CD4-positive, alpha-beta T cell treated with Interferon alpha-2 for 1 hour (primary cell): ENCODE results near the gene PRELP.
"Not testable (repeated sequence)": the region's sequence is repeated elsewhere in the genome, so short reads cannot be mapped to it uniquely, and the experiment has no call there.

Experiments used
- DNase-seq, 2 donors: peaks; one replicate each; pipeline ENCODE4 v3.0.0-alpha.2; 2020 to 2022

The PRELP gene

GRCh38 chr1:203454986-203455471 lies 20.6 kb upstream of the PRELP start:
- DNase-seq: no peak

DNA sequence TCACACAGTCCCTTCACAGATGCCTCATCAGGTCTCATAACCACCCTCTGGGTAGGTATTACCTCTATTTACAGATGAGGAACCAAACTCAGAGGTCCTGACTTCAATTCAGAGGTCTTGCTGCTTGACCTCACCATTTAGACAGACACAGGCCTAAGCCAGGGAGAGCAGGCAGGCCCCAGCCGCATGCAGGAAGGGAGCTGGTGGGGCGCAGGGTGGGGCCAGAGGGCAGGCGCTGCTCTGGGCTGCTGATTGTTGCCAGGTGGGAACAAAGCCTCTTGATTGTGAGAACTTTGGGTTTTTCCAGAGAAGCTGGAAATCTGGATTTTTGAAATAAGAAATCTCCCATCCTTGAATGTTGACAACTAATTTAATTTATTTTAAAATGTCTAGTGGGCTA lies 19.9 kb upstream of the PRELP start:
- no peak for DNase-seq

GRCh38 chr1:203456577-203456976 lies 19.0 kb upstream of the PRELP start:
- no peak for DNase-seq

- DNase-seq: no peak
These were observed 17.5 kb upstream of the PRELP start for GRCh38 chr1:203458078-203458477.

DNA sequence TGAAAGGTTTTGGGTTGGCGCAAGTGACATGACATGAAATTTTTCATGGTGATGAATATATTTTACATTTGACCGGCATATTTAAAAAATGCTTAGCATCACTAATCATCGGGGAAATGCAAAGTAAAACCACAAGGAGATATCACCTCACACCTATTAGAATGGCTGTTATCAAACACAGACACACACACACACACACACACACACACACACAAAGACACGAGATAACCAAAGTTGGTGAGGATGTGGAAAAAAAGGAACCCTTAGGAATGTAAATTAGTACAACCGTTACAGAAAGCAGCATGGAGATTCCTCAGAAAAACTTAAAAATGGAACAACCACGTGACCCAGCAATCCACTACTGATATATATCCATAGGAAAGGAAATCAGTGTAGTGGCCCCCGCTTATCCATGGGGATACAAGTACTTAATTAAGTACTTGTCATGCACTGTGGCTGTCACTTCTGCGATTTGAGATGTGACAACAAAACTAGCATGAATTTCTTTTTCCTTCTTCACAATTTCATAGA lies 15.9 kb upstream of the PRELP start:
- DNase-seq: no peak

DNA sequence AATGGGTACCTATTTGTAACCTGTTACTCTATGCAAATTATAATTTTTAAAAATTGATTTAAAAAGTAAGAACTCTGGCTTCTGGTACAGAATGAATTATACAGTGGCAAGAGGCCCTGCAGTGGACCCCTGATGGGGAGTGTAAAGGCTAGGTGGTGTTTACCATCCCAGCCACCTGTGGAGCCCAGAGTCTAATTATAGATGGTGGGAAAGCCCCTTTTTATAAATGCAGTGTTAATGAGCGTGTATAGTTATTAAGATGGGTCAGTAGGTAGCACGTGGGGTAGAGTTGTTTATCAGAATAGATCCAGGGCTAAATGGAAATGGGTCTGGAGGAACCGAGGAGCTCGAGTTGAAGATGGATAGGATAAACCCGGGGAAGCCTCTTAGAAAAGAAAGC lies 13.9 kb upstream of the PRELP start:
- no peak for DNase-seq

DNA sequence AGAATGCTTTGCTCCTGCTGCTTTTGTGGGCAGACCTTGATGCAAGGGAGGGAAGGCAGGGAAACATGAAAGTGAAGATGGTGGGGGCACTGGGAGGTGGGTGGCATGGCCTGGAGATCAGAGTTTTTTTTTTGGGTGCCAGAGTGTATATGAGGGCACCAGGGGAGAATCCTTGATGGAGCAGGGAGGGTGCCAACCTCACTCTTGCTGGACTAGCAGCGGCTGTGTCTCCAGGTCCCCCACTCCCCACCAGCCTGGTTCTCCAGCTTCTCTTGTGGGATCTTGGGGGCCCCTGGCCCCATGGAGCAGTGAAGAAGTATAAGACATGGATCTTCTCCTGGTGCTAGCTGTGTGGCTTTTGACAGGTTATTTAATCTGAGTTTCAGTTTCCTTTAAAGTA lies 13.5 kb upstream of the PRELP start:
- no peak for DNase-seq

DNA sequence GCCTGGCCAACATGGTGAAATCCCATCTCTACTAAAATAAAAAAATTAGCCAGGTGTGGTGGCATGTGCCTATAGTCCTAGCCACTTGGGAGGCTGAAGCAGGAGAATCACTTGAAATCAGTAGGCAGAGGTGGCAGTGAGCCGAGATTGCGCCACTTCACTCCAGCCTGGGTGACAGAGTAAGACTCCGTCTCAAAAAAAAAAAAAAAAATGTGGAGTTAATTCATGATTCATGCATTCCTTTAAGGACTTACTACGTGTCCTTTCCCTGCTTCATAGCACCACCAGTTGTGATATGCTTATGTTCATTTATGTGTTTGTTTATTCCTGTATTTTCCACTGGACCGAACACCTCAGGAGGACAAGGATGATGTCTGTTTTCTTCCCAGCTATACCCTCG lies 12.7 kb upstream of the PRELP start:
- no peak for DNase-seq

DNA sequence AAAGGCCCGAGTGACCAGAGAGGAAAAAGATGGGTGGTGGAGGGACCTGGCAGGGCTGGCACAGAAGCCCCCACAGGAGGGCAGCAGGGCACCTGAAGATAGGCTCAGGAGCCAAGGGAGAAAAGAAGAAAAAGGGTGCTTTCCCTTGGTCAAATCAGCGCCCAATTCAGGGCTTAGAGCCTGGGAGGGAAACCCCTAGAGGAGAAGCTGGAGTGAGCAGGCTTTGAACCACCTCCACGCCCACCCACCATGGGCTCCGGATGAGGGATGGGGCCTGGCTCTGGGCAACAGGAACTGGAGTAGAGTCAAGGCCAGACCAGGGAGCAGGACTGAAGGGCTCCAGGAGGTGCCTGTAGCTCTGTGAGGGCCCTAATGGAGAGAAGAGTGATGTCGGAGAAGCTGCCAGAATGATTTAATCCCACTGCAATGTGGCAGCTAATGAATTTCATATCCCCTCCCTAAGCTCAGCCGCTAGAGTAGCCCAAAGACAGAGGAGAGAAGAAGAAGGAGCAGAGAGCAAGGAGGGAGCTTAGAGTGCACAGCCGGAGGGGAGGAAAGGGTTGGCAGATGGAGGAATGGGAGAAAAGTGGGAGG lies 12.0 kb upstream of the PRELP start:
- DNase-seq: no peak

DNA sequence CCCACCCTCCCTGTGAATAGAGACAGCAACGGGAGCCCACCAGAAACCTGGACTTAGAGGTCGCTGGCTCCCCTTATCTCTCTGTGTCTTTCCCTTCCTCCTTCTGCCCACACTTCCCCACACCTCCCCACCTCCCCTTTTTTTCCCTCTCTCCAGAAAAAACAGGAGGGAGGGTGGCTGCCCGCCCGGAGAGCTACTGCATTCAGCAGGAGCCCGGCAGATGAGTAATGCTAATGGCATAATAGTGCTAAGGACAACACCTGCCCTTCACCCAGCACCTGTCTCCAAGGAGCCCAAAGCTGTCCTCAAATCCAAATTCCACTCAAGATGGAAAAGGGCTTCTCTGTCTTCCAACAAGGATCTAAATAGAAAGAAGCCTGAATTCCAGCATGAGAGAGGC lies 11.4 kb upstream of the PRELP start:
- no peak for DNase-seq

DNA sequence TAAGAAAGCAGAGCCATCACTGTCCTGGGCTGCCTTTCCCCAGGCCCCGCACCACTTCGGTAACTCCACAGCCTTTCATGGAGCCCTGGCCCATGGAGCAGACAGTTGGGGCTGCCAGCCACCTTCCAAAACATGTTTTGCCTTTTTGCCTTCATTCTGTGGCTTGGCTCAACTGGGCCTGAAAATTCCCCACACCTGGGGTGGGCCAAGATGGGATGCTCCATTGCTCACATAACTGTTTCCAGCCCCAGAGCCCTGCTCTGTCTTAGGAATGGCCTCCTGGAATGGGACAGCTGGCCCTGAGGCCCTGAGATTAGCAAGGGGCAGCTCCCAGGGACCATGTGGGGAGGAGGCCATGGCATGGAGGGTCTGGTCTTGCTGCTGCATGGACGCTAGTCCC lies 10.9 kb upstream of the PRELP start:
- no peak for DNase-seq

GRCh38 chr1:203465146-203465798 lies 10.3 kb upstream of the PRELP start:
- DNase-seq: no peak

- DNase-seq: no peak
These were observed 9.7 kb upstream of the PRELP start for GRCh38 chr1:203465948-203466347.

DNA sequence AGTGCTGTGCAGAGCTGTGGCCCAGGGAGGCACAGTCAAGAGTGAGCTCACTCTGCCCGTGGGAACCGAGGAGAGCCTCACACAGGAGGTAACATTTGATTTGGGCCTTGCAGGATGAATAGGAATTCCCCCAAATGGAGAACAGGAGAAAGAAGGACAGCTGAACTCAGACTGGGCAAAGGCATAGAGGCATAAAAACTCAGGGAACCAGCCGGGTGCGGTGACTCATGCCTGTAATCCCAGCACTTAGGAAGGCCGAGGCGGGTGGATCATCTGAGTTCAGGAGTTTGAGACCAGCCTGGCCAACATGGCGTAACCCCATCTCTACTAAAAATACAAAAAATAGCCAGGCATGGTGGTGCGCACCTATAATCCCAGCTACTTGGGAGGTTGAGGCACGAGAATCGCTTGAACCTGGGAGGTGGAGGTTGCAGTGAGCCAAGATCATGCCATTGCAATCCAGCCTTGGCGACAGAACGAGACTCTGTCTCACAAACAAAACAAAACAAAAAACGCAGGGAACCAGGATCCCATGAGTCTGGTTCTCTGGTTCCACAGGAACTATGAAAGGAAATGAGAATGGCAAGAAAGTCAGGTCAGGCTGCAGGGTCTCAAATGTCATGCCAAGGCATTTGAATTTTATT lies 8.6 kb upstream of the PRELP start:
- DNase-seq: not testable (repeated sequence)

GRCh38 chr1:203467550-203467921 lies 8.1 kb upstream of the PRELP start:
- no peak for DNase-seq

GRCh38 chr1:203468326-203468725 lies 7.3 kb upstream of the PRELP start:
- DNase-seq: no peak

DNA sequence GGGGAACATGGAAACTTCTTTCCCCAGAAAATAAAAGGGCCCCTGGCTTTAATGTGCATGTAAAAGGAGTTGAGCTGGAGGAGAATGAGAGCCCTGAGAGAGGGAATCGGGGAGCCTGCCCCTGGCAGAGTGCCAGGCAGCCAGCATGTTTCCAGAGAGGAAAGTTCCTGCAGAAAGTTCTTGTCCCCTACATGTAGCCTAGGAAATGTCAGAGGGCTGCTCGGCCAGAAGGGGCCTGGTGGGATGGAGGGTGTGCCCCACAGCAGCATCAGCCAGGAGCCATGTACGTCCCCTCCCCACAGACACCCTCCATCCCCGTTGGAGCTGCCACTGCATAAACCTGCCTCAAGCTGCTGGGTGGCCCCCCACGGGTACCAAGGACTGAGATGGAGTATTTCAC lies 5.4 kb upstream of the PRELP start:
- no peak for DNase-seq

DNA sequence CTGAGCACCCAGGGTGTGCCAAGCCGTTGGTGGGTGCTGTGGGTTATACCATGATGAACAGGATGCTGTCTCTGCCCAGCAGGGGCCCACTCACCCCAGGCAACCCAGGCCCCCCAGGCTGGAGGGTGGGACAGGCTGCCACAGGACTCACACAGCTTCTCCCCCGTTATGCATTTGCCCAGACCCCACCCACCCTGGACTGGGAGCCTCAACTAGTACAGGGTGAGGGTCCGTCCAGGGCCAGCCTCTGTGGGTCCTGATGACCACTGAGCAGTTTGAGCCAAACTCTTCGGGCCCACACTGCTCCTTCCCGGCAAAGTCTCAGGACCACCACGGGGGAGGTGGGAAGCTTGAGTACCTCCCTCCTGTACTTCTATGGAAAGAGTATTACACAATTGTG lies 3.8 kb upstream of the PRELP start:
- DNase-seq: no peak

GRCh38 chr1:203473281-203473680 lies 2.3 kb upstream of the PRELP start:
- no peak for DNase-seq

DNA sequence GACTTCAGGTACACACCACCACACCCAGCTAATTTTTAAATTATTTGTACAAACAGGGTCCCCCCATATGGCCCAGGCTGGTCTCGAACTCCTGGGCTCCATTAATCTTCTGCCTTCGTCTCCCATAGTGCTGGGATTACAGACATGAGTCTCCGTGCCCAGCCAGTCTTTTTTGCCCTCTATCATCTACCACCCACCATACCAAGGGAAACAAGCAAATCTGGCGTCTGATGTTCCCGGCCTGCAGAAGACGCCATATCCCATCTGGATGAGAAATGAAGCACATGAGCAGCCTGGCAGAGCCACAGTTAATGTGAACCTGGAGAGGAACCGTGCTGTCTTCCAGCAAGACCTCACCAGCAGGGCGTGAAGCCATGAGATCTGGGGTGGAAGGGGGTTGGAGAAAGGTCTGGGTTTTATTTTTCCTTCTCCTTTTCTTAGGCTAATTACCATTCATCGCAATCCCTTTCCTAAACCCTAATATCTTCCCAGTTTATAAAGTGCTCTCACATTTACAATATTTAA lies 1.8 kb upstream of the PRELP start:
- DNase-seq: no peak

DNA sequence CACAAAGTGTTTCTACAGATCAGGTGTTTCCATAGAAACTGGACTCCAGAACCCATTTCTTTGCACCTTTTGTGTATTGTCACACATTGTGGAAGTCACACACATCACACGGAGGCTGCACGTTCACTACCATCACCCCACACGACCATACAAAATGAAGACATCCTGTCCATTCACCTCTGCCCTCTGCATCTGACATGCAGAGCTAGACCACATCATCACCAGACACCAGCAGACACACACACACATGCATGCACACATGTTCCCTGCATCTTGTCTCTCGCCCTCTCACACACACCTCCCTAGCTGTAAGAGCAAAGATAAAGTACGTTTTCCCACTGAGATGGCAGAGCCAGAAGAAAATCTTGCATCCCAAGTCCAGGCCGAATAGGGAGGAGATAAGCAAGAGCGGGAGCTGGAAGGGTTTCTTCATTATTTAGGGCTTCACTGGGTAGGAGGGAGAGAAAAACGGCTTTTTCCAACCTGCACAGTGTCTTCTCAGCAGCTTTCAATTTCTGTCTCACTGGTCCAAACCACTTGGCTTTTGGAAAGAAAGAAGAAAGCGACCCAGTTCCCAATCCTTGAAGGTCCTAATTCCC lies 709 bp downstream of the PRELP start:
- DNase-seq: no peak

DNA sequence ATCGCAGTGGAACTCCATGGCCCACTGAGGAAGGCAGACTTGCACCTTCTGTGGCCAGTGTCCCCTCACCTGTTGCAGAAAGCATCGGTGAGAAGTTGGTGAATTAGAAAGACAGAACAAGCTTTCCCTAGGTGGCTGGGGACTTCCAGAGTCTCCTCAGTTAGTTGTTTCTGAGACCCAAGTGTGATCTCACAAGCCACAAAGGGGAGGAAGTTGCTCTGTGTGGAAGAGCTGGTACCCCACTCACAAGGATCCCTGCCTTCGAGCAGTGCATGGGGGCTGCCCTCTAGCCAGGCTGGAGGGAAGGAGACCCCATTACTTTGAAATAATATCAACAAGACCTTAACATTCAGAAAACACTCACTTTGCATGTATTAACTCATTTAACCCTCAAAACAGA lies 2.1 kb downstream of the PRELP start:
- DNase-seq: no peak

GRCh38 chr1:203478231-203478630 lies 2.6 kb downstream of the PRELP start:
- DNase-seq: no peak

DNA sequence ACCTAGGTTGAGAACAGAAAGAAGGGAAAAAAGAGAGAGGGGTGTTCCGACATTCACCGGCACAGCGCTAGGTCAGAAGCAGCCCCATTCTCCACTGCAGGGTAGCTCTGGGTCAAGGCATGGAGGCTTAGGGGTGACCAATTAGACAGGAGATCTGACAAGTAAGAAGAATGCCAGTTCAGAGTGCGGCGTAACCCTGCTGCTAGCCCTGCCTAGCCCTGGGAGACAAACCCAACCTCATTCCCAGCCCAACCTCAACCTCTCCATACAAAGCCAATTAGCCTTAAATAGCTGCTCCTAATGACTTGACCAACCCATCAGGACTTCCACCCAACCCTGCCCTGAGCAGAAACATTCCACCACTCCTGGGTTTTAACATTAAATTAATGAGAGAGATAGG lies 3.4 kb downstream of the PRELP start:
- no peak for DNase-seq
